Middle frontal gyrus (tissue), 1 donor: ENCODE measurements around the gene SENP1.

Experiments
- DNase-seq: peaks from one replicate; pipeline ENCODE4 v3.0.0-alpha.2; 2015; ENCODE audit warnings: low spot score; ENCODE audit errors: extremely low spot score

SENP1 gene

DNA sequence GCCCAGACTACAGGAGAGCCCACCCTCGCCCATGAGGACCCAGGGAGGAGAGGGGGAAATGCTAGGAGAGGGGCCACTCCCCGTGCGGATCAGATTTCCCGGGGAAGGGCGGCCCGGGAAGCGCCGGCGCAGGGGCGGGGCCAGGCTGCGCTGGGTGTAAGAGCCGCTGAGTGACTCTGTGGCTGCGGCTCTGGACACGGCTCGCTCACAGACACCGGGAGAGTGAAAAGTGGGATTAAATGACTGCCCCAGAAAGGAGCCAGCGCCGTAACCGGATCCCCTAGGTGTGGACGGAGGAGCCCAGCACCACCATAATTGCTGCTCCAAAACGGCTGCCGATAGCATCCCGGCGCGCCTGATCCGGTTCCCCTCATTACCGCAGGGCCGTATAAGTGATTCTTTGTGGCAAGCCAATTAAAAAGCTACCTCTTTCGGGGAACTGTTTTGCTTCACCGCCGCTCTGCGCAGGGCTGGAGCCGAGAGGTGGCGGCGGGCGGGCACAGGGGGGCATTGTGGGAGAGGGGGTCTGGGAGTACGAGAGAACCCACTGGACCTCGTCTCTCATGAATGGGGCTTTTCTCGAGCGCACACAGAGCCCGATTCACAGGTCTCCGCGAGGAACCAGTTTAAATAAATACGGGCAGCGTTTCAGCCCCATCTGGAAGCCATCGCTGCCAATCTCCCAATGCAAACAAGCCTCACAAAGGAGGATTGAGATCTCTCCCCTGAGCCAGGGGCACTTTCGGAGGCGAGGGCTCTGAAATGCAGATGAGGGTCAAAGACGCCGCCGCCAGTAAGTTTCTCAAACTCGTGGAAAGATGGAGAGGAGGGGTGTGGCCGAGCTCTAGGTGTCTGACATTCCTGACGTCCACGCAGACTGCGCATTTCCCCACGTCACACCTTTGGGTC is 104.1 kb downstream of the SENP1 start:
- DNase-seq, result no peak

DNA sequence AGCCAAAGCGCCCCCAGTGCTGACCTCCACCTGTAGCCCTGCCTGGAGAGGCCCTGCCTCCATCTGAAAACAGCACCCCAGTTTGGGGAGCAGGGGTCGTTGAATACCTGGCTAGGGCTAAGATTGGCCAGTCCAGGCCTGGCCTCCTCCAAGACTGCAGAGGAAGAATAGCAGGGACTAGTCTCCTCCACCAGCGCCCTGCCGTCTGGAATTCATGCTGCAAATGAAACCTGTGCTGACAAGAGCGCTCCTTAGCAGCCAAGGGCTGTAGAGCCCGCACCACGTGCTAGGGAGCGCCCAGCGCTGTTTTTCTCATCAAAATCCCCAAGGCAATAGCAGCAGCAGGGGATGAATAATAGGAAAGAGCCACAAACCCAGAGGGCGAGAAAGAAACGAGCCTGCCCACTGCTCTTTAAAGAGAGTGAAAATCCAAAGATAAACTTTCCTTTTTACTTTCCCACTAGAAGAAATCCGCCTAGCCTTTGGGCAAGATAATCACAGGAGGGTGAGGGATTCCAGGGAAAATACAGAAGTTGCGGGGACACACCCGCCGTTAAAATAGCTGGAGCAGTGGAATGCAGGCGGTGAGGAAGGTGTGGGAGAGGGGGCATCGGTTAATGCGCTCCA is 104.9 kb downstream of the SENP1 start:
- DNase-seq, result no peak

DNA sequence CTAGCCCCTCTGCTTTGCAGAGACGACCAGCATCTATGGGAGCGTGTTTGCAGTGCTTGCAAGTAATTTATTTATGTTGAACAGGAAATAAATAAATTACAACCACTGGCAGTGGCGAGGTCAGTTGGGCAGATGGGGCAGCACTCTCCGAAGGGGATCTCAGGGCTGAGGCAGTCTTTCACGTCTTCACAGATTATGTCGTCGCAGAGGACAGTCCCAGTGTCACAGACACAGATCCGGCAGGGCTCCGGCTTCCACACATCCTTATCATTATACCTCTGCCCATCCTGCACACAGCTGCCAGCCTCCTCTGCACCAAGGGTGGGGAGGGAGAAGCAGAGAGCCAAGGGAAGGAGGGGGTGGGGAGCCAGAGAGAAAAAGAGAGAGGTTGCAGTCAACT is 106.1 kb downstream of the SENP1 start:
- DNase-seq, result no peak

DNA sequence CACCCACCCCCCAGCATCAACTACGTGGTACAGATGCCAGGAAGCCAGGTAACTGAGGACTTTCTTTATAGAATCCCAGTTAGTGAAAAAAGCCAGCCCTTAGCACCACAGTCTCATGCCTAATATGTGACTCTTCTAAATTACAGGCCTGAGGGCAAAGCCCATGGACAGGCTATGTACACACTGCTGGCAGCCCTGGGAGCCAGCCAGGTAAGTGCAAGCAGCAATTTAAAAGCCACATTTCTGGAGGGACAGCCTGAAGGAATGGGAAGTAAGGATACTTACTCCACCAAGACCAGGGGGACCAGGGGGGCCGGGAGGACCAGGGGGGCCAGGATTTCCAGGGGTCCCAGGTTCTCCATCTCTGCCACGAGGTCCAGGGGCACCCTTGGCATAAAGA is 108.6 kb downstream of the SENP1 start:
- DNase-seq, result no peak

DNA sequence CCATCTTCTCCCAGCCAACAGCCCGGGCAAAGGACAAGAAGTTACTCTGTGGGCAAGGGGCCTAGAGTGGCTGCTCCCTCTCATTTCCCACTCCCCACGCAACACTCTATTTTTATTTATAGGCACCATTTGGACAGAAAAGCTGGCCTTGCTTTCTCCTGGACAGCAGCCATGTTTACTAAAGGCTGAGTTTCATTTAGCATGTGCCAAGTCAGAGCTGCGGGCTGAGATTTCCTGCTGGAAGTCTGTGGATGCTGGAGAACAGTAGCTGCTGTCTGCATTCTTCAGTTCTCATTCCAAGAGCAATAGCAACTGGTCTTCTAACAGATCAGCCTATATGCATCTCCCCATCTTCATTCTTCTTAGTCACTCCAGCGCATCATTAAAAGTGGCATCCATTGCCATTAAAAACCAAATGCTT is 109.9 kb downstream of the SENP1 start:
- DNase-seq, result no peak

DNA sequence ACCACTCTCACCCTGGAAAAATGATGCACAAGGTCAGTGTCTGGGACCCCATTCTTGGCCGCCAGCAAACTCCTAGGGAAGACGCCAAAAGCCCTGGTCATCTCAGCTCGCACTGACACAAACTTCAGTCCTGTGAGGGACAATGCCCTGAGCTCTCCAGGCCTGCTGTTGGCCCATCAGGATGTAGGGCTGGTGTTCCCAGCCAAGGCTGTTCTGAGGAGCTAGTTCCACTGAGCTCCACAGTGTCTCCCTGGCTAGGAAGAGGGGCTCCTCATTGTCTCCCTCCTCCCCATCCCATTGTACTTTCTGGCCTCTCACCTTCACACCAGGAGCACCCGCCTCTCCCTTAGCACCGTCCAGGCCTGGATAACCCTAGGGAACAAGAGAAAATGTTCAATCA is 112.4 kb downstream of the SENP1 start:
- DNase-seq, result no peak
